ENCODE measurements around the gene CEP295NL.
"Not testable (repeated sequence)": the region's sequence is repeated elsewhere in the genome, so short reads cannot be mapped to it uniquely, and the experiment has no call there.

Gene CEP295NL

DNA sequence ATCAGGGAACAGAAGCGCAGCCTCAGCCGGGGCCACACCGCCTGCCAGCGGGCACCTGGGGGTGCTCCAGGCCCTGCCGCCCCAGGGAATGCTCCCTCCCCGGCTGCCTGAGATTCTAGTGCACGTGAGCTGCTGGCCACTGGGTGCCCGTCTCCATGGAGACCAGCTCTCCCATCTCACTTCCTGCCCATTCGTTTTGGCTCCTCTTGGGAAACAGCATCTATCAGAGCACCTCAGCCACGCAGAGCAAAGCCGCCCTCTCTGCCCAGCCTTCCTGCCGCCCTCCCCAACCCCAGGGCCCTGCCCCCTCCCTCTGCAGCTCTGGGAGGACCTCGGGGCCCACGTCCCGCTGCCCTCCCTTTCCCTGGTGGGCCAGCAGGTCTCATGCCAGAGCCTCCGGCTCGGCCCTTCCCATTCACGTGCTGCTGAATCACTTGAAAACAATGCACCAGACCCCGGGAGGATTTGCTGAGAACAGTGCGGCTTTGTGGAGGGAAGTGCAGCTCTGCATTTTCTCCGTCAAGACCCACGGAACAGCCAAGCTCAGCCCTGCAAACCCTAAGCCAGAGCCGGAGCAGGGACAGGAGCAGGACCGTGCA, 19.4 kb downstream of the CEP295NL start:
- Histone ChIP-seq H3K36me3 (ENCODE audit: insufficient read depth, low read length) (no peaks in the 10 kb centered on the region), H3K9ac (ENCODE audit: insufficient read length) (no peak overlapping the region), H3K4me3 (no peak overlapping the region), H3K9me3 (ENCODE audit: low read depth, low read length) (no peaks in the 10 kb centered on the region), H3K27ac (no peak overlapping the region)
- TF ChIP-seq FOXP2 (optimal IDR thresholded peaks at IDR 0.05; ENCODE audit: control extremely low read depth, extremely low read length, insufficient read depth) (no peak), EZH2 (IDR thresholded peaks at IDR 0.05) (no peak), POLR2AphosphoS5 (IDR thresholded peaks at IDR 0.05; ENCODE audit: borderline replicate concordance, low read depth, low read length) (no peak)
- DNase-seq (ENCODE audit: low read depth, low spot score), result no peak

- H3K4me3 ChIP-seq, result no peak overlapping the region
- no peak overlapping the region for H3K27ac ChIP-seq
- H3K9me3 ChIP-seq (ENCODE audit: low read depth, low read length), result no peaks in the 10 kb centered on the region
- TF ChIP-seq EZH2 (IDR thresholded peaks at IDR 0.05), result no peak
- H3K9ac ChIP-seq (ENCODE audit: insufficient read length), result no peak overlapping the region
- no peak for DNase-seq (ENCODE audit: low read depth, low spot score)
- H3K36me3 ChIP-seq (ENCODE audit: insufficient read depth, low read length), result no peaks in the 10 kb centered on the region
These were observed 19.9 kb downstream of the CEP295NL start for GRCh38 chr17:78883089-78883532.

DNA sequence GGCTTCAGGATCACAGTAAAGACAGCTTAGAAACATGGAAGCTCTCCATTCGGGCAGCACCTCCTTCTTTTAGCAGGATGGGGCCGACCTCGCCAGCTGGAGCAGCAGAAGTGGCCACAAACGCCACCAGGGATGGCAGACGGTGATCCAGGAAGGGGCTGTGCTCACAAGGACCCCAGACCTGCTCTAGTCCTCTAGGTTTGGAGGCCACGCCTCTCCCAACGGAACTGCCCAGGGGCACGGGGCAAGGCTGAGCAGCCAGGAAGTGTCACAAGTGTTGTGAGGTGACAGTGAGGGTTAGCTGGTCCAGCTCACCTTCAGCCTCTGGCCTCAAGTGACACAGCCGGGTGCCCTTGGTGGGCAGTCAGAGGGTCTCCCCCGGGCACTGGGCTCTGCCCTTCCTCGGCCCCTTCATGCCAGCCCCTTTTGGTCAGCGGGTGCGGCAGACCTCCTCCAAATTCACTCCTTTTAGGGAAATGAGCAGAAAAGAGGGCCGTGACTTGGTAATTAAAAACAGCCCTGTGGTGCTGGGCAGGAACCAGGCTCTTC, 20.4 kb downstream of the CEP295NL start:
- Histone ChIP-seq H3K4me3 (no peak overlapping the region), H3K27ac (peak overlapping the region; percentile 54), H3K9me3 (ENCODE audit: low read depth, low read length) (no peaks in the 10 kb centered on the region), H3K9ac (ENCODE audit: insufficient read length) (no peak overlapping the region), H3K36me3 (ENCODE audit: insufficient read depth, low read length) (no peaks in the 10 kb centered on the region)
- TF ChIP-seq EZH2 (IDR thresholded peaks at IDR 0.05) (no peak), POLR2AphosphoS5 (IDR thresholded peaks at IDR 0.05; ENCODE audit: borderline replicate concordance, low read depth, low read length) (no peak), FOXP2 (optimal IDR thresholded peaks at IDR 0.05; ENCODE audit: control extremely low read depth, extremely low read length, insufficient read depth) (no peak)
- no peak for DNase-seq (ENCODE audit: low read depth, low spot score)

DNA sequence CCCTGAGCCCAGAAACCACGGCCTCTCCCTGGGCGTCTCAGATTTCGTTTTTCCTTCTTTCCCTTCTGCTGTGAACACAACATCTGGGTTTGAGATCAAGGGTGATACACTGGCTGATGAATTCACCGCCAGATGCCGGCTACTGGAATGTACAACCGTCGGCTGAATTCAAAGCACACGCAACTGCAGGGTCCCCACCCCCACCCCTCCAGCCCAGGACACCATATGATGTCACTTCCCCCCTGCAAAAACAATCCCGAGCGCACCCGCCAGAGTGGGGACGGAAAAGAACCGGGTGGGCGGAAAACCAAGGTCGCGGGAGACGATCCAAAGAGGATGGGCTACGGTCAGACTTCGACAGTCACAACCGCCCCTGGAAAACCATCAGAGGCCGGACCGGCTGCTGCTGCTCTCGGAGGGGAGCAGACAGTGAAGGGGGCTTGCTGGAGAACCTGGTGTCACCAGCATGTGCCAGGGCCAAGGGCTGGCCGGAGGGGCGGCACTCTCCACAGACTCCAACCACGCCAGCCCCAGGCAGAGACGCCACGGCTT, 23.3 kb downstream of the CEP295NL start:
- H3K27ac ChIP-seq, result peak overlapping the region; percentile 91
- peak overlapping the region; percentile 56 for H3K9ac ChIP-seq (ENCODE audit: insufficient read length)
- H3K4me3 ChIP-seq, result peak overlapping the region; percentile 61; the same call in 1 of the 2 replicates
- no peaks in the 10 kb centered on the region for H3K9me3 ChIP-seq (ENCODE audit: low read depth, low read length)
- TF ChIP-seq FOXP2 (optimal IDR thresholded peaks at IDR 0.05; ENCODE audit: control extremely low read depth, extremely low read length, insufficient read depth), result no peak
- TF ChIP-seq EZH2 (IDR thresholded peaks at IDR 0.05), result no peak
- TF ChIP-seq POLR2AphosphoS5 (IDR thresholded peaks at IDR 0.05; ENCODE audit: borderline replicate concordance, low read depth, low read length), result no peak
- peak; percentile 10 for DNase-seq (ENCODE audit: low read depth, low spot score)
- no peaks in the 10 kb centered on the region for H3K36me3 ChIP-seq (ENCODE audit: insufficient read depth, low read length)

DNA sequence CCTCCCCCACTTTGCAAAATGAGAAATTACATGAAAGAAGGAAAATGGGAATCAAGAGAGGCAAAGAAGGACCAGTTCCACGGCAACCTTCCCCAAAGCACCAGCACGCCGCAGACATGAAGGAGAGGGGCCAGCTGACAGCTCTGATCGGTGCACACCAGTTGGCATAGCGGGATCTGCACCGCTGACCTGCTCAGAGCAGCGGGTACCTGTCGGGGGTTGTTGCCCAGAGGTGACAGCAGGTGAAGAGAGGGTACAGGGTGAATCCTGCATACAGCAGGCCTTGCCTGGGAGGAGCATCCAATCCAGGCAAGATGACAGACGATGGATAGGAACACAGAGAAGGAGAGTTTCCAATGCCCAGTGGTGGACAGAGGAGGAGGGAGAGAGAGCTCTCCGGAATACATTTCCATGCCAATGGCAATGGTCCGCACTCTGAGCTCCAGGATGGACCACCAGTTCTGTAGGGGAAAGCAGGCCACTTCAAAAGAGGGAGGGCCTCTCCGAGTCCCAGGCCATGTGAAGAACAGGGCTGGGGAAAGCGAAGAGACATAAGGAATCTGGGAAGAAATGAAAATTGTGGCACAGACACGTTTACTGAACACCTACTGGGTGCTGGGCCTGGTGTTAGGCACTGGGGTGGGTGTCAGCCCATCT, 24.0 kb downstream of the CEP295NL start:
- TF ChIP-seq POLR2AphosphoS5 (IDR thresholded peaks at IDR 0.05; ENCODE audit: borderline replicate concordance, low read depth, low read length) (no peak), EZH2 (IDR thresholded peaks at IDR 0.05) (no peak), FOXP2 (optimal IDR thresholded peaks at IDR 0.05; ENCODE audit: control extremely low read depth, extremely low read length, insufficient read depth) (no peak)
- peak overlapping the region; percentile 61; the same call in 1 of the 2 replicates for H3K4me3 ChIP-seq
- H3K36me3 ChIP-seq (ENCODE audit: insufficient read depth, low read length), result peaks cover 2% of the 10 kb centered on the region; the same call in 1 of the 2 replicates
- H3K27ac ChIP-seq, result peak overlapping the region; percentile 91
- H3K9ac ChIP-seq (ENCODE audit: insufficient read length), result peak overlapping the region; percentile 56
- no peak for DNase-seq (ENCODE audit: low read depth, low spot score)
- H3K9me3 ChIP-seq (ENCODE audit: low read depth, low read length), result no peaks in the 10 kb centered on the region

- peaks cover 9% of the 10 kb centered on the region; the same call in 1 of the 2 replicates for H3K36me3 ChIP-seq (ENCODE audit: insufficient read depth, low read length)
These were observed 24.7 kb downstream of the CEP295NL start for GRCh38 chr17:78878261-78878660.

DNA sequence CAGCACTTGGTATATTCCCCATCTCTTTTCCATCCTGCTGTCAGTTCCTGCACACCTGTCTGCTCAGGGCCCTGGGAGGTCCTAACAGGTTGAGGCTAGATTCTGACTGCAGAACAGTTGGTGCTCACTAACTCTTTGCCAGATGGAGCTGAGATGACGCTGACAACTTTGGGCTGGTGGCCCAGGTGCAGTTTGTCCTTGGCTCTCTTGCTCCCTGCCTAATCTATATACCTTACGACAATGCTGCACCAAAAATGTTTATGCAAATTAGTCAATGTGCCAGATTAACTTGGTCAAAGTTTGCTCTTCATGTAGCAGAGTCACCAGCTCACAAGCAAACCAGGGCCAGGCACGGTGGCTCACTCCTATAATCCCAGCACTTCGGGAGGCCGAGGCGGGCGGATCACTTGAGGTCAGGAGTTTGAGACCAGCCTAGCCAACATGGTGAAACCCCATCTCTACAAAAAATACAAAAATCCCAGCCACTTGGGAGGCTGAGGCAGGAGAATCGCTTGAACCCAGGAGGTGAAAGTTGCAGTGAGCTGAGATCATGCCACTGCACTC, 26.0 kb downstream of the CEP295NL start:
- not testable (repeated sequence) for H3K4me3 ChIP-seq; DNase-seq (ENCODE audit: low read depth, low spot score); H3K9ac ChIP-seq (ENCODE audit: insufficient read length); H3K27ac ChIP-seq; H3K9me3 ChIP-seq (ENCODE audit: low read depth, low read length)
- H3K36me3 ChIP-seq (ENCODE audit: insufficient read depth, low read length), result peaks cover 19% of the 10 kb centered on the region; the same call in 1 of the 2 replicates

More at GRCh38 chr17:78878261-78878660, 24.7 kb downstream of the CEP295NL start:
- no peak overlapping the region for H3K9ac ChIP-seq (ENCODE audit: insufficient read length)
- H3K9me3 ChIP-seq (ENCODE audit: low read depth, low read length), result no peaks in the 10 kb centered on the region
- DNase-seq (ENCODE audit: low read depth, low spot score), result no peak
- H3K27ac ChIP-seq, result no peak overlapping the region
- TF ChIP-seq FOXP2 (optimal IDR thresholded peaks at IDR 0.05; ENCODE audit: control extremely low read depth, extremely low read length, insufficient read depth), result no peak
- no peak for TF ChIP-seq EZH2 (IDR thresholded peaks at IDR 0.05)
- no peak for TF ChIP-seq POLR2AphosphoS5 (IDR thresholded peaks at IDR 0.05; ENCODE audit: borderline replicate concordance, low read depth, low read length)
- no peak overlapping the region for H3K4me3 ChIP-seq

DNA sequence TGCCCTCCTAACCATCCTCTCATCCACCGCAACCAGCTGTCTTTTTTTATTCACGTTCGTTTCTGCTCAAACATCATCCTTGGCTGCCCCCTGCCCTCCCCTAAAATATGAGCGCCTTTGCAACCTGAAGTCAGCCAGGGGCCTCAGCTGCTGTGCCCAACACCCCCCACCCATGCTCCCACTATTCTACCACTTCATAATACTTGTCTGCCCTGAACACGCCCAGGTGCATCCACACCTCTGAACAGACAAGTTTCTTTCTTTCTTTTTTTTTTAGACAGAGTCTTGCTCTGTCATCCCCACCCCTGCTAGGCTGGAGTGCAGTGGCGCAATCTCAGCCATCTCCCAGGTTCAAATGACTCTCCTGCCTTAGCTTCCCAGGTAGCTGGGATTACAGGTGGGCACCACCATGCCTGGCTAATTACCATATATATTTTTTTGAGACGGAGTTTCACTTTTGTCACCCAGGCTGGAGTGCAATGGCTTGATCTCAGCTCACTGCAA, 26.9 kb downstream of the CEP295NL start:
- TF ChIP-seq POLR2AphosphoS5 (IDR thresholded peaks at IDR 0.05; ENCODE audit: borderline replicate concordance, low read depth, low read length), result no peak
- TF ChIP-seq EZH2 (IDR thresholded peaks at IDR 0.05), result no peak
- TF ChIP-seq FOXP2 (optimal IDR thresholded peaks at IDR 0.05; ENCODE audit: control extremely low read depth, extremely low read length, insufficient read depth), result no peak
- peaks cover 19% of the 10 kb centered on the region; the same call in 1 of the 2 replicates for H3K36me3 ChIP-seq (ENCODE audit: insufficient read depth, low read length)
- no peaks in the 10 kb centered on the region for H3K9me3 ChIP-seq (ENCODE audit: low read depth, low read length)
- H3K4me3 ChIP-seq, result no peak overlapping the region
- DNase-seq (ENCODE audit: low read depth, low spot score), result no peak
- no peak overlapping the region for H3K27ac ChIP-seq
- no peak overlapping the region for H3K9ac ChIP-seq (ENCODE audit: insufficient read length)

All from SK-N-MC (cell line).